DND-41 (cell line): ENCODE measurements around the gene PSMD8.
"Not testable (repeated sequence)": the region's sequence is repeated elsewhere in the genome, so short reads cannot be mapped to it uniquely, and the experiment has no call there.

Experiments
- ATAC-seq: fragments of 200-7000 bp; cut with Tn5 transposase; 3 replicates; pipeline ENCODE4 v1.9.1; 2021; ENCODE audit warnings: low read depth; ENCODE audit not compliant: insufficient read depth
- DNase-seq: peaks from one replicate; pipeline ENCODE4 v3.0.0-alpha.2; 2020
- H2AFZ ChIP-seq: 2 replicates; pipeline ENCODE4 v1.6.0; 2012; ENCODE audit warnings: low read depth, low read length
- H3K27ac ChIP-seq: 2 replicates; pipeline ENCODE4 v1.5.1; 2012; ENCODE audit warnings: low read length, inconsistent platforms
- H3K27me3 ChIP-seq: fragments of 200-600 bp; sonication (generic); 2 replicates; pipeline ENCODE4 v1.6.0; 2012; ENCODE audit warnings: low read length, mild to moderate bottlenecking, inconsistent platforms; ENCODE audit not compliant: insufficient read depth, poor library complexity
- H3K36me3 ChIP-seq: 2 replicates; pipeline ENCODE4 v1.5.1; 2012; ENCODE audit warnings: low read length, inconsistent platforms; ENCODE audit not compliant: insufficient read depth
- H3K4me1 ChIP-seq: 2 replicates; pipeline ENCODE4 v1.5.1; 2012; ENCODE audit warnings: mild to moderate bottlenecking, low read length; ENCODE audit not compliant: insufficient read depth
- H3K4me2 ChIP-seq: 2 replicates; pipeline ENCODE4 v1.6.0; 2012; ENCODE audit warnings: mild to moderate bottlenecking, moderate library complexity, low read length, inconsistent platforms; ENCODE audit not compliant: insufficient read depth
- H3K4me3 ChIP-seq, 2 experiments: fragments of 200-600 bp in 1 of 2; shearing (Covaris generic) in 1 of 2; 2 replicates each; pipeline ENCODE4 v1.5.1; 2012 to 2016; ENCODE audit warnings: inconsistent platforms in 2 of 2, low read length in 2 of 2, mild to moderate bottlenecking in 2 of 2, low read depth in 1 of 2, moderate library complexity in 1 of 2
- H3K79me2 ChIP-seq: 2 replicates; pipeline ENCODE4 v1.6.0; 2012; ENCODE audit warnings: low read length, inconsistent platforms; ENCODE audit not compliant: insufficient read depth
- H3K9ac ChIP-seq: 2 replicates; pipeline ENCODE4 v1.6.0; 2012; ENCODE audit warnings: low read depth, mild to moderate bottlenecking, inconsistent platforms, low read length, moderate library complexity
- H3K9me3 ChIP-seq: 2 replicates; pipeline ENCODE4 v1.5.1; 2012; ENCODE audit warnings: low read length, moderate library complexity, mild to moderate bottlenecking, inconsistent platforms; ENCODE audit not compliant: insufficient read depth, severe bottlenecking
- H4K20me1 ChIP-seq: 2 replicates; pipeline ENCODE4 v1.6.0; 2012; ENCODE audit warnings: low read length; ENCODE audit not compliant: insufficient read depth
- EZH2 ChIP-seq: IDR thresholded peaks from 3 replicates; pipeline ENCODE4 v1.6.1; 2012; ENCODE audit warnings: borderline replicate concordance, low read depth, mild to moderate bottlenecking, moderate library complexity, low read length, inconsistent platforms; ENCODE audit not compliant: severe bottlenecking
- TF ChIP-seq, protein P1 (sequence below): IDR thresholded peaks from 2 replicates; pipeline ENCODE4 v1.5.1; 2012; ENCODE audit warnings: borderline replicate concordance, low read length, moderate library complexity, mild to moderate bottlenecking; ENCODE audit not compliant: poor library complexity, severe bottlenecking; ENCODE audit errors: extremely low read depth

Gene PSMD8

DNA sequence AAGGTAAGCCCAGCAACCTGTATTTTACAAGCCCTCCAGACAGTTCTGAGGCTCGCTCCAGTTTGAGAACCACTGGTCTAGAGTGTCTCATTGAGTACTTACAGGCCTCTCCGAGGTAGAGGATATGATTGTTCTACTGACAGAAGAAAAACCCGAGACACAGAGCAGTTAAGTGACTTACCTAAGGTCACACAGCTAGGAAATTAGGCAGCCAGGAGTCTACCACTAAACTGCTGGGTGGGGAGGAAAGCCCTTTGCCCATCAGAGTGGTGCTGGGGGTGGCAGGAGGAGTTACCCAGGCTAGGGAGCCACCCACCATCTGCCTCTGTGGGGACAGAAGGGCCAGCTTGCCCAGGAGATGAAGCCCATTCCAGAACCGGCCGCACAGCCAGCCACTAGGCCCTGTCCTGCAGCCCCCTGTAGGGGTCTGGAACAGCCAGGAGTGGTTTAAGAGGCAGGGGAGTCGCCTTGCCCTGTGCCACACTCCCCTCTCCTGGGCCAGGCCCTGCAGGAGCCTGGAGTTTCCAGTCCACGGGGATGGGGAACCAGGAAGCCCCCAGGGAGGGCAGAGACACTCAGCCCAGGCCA is 50.9 kb downstream of the PSMD8 start:
- TF ChIP-seq EZH2 = no peak
- TF ChIP-seq, protein P1, sequence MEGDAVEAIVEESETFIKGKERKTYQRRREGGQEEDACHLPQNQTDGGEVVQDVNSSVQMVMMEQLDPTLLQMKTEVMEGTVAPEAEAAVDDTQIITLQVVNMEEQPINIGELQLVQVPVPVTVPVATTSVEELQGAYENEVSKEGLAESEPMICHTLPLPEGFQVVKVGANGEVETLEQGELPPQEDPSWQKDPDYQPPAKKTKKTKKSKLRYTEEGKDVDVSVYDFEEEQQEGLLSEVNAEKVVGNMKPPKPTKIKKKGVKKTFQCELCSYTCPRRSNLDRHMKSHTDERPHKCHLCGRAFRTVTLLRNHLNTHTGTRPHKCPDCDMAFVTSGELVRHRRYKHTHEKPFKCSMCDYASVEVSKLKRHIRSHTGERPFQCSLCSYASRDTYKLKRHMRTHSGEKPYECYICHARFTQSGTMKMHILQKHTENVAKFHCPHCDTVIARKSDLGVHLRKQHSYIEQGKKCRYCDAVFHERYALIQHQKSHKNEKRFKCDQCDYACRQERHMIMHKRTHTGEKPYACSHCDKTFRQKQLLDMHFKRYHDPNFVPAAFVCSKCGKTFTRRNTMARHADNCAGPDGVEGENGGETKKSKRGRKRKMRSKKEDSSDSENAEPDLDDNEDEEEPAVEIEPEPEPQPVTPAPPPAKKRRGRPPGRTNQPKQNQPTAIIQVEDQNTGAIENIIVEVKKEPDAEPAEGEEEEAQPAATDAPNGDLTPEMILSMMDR = no peak
- ATAC-seq (0 out of 3 replicates have a peak, but pooled peaks have one; percentile 21), DNase-seq (no peak)
- Histone ChIP-seq H3K4me1 (peaks cover 7% of the 10 kb centered on the region), H3K4me2 (peak overlapping the region; percentile 29), H3K79me2 (no peaks in the 10 kb centered on the region), H3K9me3 (no peaks in the 10 kb centered on the region), H4K20me1 (no peaks in the 10 kb centered on the region; the same call in 1 of the 2 replicates), H3K27me3 (no peaks in the 10 kb centered on the region), H3K9ac (no peak overlapping the region), H3K27ac (no peak overlapping the region), H3K36me3 (no peaks in the 10 kb centered on the region), H2AFZ (no peak overlapping the region), H3K4me3 (no peak overlapping the region)

DNA sequence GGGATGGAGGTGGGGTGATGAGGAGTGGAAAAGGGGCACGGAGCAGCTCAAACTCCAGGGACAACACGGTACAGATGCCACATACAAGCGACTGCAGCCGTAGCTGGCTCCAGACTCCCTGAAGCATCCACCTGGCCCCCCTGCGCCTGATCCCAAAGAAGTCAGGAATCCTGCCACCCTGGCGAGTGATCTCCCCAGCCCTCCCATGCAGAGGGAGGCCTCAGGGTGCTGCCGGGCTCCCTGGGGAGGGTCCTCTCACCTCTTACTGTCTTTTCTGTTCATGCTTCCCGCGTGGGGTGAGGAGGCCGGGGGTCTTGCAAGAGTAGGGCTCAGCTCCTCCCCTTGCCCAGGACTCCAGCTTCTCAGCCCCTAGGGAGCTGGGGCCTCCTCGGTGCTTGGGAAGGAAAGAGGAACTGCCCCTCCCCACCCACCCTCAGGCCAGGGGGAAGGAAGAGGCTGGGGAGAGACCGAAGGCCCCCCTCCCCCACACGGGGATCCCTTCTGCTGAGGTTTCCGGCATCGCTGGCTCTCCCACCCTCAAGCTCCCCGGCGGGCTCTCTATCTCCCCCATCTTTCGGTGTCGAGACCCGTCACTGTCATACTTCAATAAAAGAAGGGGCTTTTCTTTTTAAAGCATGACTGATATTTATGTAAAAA is 51.6 kb downstream of the PSMD8 start, which contains the start of gene RASGRP4:
Gene RASGRP4 (minus strand): TSS at position 410 of the 657 bp plus-strand sequence. CDS start 128 bp downstream, at position 282.
- ATAC-seq (peak; percentile 90), DNase-seq (peak; percentile 72)
- Histone ChIP-seq H3K27me3 (no peaks in the 10 kb centered on the region), H3K36me3 (no peaks in the 10 kb centered on the region), H3K79me2 (no peaks in the 10 kb centered on the region), H3K4me1 (peaks cover 7% of the 10 kb centered on the region), H3K9ac (no peak within 1 kb of the TSS), H3K4me2 (peak within 1 kb of the TSS; percentile 29), H3K4me3 (no peak within 1 kb of the TSS), H3K27ac (no peak within 1 kb of the TSS), H4K20me1 (no peaks in the 10 kb centered on the region; the same call in 1 of the 2 replicates), H2AFZ (no peak within 1 kb of the TSS), H3K9me3 (no peaks in the 10 kb centered on the region)
- no peak for TF ChIP-seq EZH2
- TF ChIP-seq, protein P1 = no peak

DNA sequence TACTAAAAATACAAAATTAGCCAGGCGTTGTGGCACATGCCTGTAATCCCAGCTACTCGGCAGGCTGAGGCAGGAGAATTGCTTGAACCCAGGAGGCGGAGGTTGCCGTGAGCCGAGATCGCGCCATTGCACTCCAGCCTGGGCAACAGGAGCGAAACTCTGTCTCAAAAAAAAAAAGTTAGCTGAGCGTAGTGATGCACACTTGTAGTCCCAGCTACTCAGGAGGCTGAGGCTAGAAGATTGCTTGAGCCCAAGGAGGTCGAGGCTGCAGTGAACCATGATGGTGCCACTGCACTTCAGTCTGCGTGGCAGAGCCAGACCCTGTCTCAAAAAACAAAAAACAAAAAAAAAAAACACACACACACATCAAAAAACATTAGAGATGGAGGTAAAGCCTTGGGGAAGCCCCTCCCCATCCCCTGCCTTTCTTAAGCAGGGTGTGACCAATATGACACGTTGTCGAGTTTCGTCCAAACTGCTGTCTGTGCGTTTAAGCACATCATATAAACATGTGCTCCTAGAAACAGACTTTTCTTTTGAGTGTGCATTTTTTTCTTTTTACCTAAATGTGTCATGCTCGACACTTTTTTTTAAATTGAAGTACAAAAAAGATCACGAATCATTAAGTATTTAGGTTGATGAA is 52.8 kb downstream of the PSMD8 start:
- not testable (repeated sequence) for H3K4me3 ChIP-seq, H3K9ac ChIP-seq, H3K36me3 ChIP-seq, H3K79me2 ChIP-seq, H3K4me2 ChIP-seq, ATAC-seq, DNase-seq, H3K27ac ChIP-seq, H3K4me1 ChIP-seq, H3K9me3 ChIP-seq, H2AFZ ChIP-seq, H3K27me3 ChIP-seq, H4K20me1 ChIP-seq
